T47D (cell line): ENCODE measurements around the gene LRP8.

ENCODE experiments used
- DNase-seq, 2 experiments: peaks; one replicate each; pipeline versions ENCODE4 v3.0.0 to v3.0.0-alpha.2; 2011 to 2012; ENCODE audit warnings: low read depth in 1 of 2, low spot score in 1 of 2
- JUND ChIP-seq: IDR thresholded peaks from 2 replicates; pipeline ENCODE4 v1.6.1; 2012; ENCODE audit warnings: low read depth
- in situ Hi-C: cut with HindIII; loops from 2 replicates; pipeline ENCODE4 v1.10.0; 2016; ENCODE audit warnings: low sequenced_read_pairs, low pct_unique_long_range_greater_than_20kb

Gene LRP8

DNA sequence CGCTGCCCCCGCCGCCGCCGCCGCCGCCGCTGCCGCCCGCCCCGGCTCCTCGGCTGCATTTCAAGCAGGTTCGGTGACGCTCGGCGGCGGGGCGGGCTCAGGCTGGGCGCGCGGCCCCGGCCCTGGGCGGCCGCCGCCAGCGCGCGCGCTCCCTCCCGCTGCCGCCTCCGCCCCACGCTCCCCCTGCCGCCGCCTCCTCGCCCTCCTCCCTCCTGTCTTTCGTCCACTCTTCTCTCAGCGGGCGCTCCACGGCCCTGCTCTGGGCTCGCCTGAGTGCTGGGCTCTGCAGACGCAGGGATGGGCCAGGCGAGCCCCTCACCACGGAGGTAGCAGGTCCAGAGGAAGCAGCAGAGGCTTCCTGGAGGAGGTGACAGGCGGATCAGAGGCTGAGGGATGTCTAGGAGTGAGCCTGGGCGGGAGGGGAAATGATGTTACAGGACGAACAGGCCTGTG is at the start of gene LRP8:
LRP8 (minus strand) TSS at position 62 of the 453 bp plus-strand sequence. CDS start 158 bp downstream, outside the sequence.
- TF ChIP-seq JUND = no peak
- in situ Hi-C loops = no loop called here
- peak; percentile 68 to 77 for DNase-seq

DNA sequence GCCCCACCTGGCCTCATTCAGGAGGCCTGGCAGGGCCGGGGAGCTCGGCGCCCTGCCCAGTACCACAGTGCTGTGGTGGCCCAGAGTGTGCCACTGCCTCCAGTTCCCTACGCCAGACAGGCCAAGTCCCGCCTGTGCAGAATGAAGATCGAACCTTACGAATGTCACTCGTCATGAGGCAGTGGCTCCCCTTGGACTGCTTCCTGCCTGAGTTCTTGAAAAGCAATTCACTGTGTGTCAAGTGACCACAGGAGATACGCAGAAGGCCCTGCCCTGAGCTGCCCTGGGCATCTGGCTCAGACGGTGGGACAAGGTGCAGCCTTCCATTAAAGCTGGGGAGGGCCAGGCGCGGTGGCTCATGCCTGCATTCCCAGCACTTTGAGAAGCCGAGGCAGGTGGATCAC is 49.6 kb upstream of the LRP8 start:
- in situ Hi-C loops = no loop called here
- no peak for DNase-seq

DNA sequence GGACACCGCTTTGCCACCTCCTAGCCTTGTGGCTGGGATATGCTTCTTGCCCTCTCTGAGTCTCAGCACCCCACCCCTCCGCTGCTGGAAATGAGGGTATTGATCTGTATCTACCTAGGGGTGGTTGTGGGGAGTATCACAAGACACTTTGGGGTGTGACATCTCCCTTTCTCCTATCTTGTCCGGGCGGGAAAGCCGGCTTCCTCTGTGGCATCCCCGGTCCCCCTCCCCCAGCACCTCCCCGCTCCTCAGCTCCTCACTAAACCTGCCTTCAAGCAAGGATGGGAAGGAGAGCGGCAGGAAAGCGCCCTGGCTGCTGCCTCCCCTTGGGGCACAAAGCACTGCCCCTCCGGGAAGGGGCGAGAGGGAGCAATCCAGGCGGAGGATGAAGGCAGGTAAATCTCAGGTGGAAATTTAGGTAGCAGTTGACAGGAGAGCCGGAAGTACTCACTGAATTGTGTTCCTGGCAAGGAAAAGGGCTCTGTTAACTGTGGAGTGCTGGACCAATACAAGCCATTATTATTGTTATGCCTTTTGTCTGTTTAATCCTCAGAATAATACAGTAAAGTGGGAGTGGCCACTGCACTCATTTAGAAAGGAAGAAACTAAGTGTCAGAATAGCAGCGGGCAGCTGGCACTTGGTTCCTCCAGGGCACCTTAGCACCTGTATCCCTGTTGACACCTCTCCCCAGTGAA is 49.0 kb upstream of the LRP8 start:
- TF ChIP-seq JUND = no peak
- in situ Hi-C loops = no loop called here
- DNase-seq = no peak

More for the DNA sequence above, 49.6 kb upstream of the LRP8 start:
- no peak for TF ChIP-seq JUND

DNA sequence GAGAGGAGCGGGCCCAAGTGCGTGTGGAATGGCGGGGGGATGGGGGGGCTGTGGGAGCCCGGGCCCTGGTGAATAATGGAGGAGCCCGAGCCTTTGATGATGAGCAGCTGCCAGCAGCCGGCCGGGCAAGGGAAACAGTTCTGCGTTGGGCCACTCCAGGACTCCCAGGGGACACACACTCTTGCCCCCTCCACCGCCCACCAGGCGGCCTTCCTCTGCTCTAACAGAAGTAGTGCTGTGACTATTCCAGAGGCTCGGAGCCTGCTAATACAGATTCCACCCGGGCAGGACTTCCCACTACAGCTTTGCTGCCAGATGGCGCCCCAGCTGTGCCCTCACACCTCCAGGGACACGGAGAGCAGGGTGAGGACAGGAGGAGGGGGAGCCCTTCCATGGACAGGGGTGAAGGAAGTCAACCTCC is 48.2 kb upstream of the LRP8 start:
- in situ Hi-C loops = no loop called here
- TF ChIP-seq JUND = no peak
- no peak for DNase-seq

DNA sequence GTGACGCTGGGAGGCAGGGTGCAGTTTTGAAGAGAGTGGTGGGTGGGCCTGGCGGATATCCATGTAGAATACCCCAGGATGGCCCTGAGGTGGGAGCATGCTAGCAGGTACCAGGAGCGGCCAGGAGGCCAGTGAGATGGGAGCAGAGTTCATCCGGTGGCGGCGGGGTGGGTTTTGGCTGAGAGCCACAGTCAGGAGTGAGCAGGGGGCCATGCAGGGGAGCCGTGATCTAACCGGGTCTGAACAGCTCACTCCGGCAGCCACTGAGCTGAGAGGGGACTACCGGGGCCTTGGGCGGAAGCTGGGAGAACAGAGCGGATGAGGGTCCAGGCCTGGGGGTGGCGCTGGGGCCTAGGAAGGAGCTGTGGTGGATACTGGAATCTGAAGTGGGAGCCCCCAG is 47.6 kb upstream of the LRP8 start:
- no peak for DNase-seq
- TF ChIP-seq JUND = no peak
- in situ Hi-C loops = no loop called here

DNA sequence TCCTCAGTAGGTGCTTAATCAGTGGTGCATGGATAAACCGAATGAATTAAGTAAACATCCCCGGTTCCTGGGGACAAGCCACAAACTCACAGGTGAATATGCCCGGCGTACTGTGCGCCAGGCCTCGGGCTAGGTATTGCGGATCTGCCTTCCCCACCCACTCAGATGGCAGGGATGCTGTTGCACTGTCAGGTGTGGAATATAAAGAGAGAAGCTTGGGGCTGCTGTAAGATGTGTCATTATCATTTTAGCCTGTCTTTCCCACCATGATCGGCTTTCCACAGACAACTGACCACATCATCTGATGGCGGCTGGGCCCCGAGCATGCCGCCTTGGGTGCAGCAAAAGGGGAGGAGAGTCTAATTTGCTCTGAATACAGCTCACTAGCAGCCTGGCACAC is 45.4 kb upstream of the LRP8 start:
- in situ Hi-C loops = no loop called here
- no peak for TF ChIP-seq JUND
- DNase-seq = no peak

DNA sequence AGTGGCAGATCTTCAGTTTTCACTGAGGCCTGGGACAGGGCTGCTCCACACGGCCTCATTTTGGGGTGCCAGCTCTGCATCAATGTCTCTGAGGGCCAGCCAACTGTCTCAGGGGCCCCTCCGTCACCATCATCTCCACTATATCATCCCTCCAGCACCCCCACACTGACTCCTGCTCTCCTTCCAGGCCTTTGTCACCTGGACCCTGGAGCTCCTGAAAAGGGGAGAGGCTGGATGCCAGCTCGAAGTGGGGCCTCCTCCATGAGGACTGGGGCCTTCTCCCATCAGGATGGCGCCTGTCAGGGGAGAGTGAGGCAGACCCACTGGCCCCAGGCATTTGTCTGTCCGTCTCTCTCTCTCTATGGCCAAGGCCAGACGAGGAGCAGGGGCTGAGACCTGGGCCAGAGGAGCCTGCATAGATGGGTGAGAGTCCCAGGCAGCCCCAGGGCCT is 44.7 kb upstream of the LRP8 start:
- DNase-seq = no peak
- in situ Hi-C loops = no loop called here
- no peak for TF ChIP-seq JUND

DNA sequence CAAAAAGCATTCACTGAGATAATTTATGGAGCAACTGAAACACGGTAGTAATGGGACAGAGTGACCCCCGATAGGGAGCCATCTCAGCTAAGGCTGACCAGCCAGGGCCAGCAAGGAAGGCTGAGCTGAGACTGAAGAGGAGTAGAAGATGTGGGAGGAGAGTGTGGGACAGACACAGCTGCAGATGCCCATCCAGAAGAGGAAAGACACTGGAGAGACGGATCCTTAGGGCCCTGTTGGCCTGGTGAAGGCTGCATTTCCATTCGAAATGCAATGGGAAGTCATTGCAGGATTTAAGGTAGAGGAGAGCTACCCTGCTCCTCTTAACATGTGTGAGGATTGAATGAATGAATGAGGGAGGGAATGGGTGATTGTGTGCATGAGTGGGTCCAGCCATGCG is 44.0 kb upstream of the LRP8 start:
- TF ChIP-seq JUND = no peak
- DNase-seq = no peak
- in situ Hi-C loops = no loop called here

DNA sequence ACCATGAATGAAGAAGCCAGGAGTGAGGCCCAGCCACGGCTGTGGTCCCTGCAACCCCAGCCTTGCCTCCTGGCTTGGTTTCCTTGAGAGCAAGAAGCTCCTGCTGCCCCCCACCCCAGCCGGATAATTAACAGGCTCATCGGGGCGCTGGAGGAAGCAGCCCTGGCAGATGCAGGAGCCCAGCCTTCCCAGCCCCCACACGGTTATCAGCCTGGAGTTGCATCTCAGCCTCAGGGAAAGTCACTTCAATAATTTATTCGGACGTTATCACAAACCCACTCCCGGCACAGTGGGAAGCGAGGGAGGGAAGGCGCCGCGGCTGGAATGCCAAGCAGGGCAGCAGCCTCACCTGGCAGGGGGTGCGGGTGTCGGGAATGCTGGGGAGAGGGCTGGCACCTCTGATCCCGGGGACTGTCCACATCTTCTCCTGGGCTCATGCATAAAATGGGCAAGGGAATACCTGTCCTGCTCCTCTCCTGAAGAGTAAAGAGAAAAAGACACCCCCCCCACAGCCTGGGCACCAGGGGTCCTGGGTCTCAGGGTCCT is 43.3 kb upstream of the LRP8 start:
- DNase-seq = no peak

DNA sequence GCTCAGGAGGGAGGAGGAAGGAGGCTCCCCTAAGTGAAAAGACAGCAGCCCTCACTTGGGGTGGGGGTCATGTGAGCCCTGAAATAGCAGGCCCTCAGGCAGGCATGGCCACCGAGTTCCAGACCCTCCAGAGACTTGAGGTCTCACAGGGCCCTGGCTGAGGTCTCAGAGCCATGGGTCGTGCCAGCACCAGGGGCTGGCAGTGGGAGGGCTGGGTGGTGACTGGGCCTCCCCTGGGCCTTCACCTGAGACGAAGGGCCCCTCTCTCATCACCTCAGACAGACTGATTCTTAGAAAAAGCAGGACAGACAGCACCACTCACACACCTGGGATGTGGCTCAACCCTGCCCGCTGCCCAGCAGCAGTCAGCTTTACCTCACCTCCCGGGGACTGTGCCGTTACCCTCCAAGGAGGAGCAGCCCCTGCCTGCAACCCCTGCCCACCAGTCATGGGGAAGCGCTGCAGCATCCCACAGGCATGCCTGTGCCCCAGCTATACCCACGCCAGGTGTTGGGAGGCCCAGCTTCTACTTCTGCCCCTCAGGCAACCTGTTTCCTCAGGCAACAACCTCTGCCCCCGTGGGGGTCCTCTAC is 42.6 kb upstream of the LRP8 start:
- no peak for TF ChIP-seq JUND
- in situ Hi-C loops = no loop called here
- DNase-seq = no peak

More for the DNA sequence above, 43.3 kb upstream of the LRP8 start:
- in situ Hi-C loops = no loop called here
- no peak for TF ChIP-seq JUND

DNA sequence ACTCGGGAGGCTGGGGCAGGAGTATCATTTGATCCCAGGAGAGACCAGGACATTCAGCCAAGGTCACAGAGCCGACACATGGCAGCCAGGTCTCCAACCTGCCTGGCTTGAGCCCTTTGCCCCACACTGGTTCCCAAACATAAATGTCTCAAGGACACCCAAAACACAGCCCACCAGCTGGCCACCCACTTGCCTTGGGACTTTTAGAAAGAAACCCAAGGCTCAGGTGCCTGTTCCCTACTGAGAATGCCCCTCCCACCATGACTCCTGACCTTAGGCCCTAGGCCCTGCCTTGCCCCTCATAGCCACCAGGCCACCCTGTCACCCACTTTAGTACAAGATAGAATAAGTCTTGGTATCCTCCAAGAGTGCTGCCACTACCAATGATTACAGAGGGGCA is 41.9 kb upstream of the LRP8 start:
- in situ Hi-C loops = no loop called here
- TF ChIP-seq JUND = no peak
- DNase-seq = no peak

DNA sequence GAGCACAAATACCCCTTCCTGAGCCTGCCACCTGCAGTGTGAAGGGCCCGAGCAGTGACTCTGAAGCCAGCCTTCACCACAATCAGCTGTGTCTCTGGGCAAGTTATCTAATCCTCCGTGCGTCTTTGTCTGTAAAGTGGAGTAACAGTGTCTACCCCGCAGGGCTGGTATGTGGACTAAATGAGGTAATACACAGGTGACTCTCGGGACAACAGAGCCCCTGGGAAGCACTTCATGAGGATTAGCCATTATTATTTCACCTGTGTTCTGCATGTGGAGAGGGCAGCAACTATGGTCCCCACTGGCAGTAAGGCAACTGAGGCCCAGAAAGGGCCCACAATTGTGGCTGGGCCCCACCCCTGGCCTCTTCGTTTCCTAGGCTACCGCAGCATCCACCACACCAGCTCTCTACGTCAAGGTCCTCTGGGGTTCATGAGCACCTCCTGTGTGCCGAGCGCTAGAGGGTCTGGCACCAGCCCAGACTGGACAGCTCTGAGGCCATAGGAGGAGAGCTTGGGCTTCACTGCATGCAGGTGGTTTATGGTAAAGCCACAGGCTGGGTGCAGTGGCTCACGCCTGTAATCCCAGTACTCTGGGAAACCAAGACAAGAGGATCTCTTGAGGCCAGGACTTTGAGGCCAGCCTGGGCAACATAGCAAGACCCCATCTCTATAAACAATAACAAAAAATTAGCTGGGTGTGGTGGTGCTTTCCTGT is 41.3 kb upstream of the LRP8 start:
- no peak for TF ChIP-seq JUND
- no peak for DNase-seq
- in situ Hi-C loops = no loop called here
